Epithelial cell of prostate (primary cell): ENCODE results near the gene KCNJ4.
"Not testable (repeated sequence)": the region's sequence is repeated elsewhere in the genome, so short reads cannot be mapped to it uniquely, and the experiment has no call there.

Experiments
- DNase-seq: peaks from one replicate; pipeline ENCODE4 v3.0.0-alpha.2; 2011; ENCODE audit warnings: low read depth, low spot score
- H3K27ac ChIP-seq: fragments of 450-650 bp; 2 replicates; pipeline ENCODE4 v1.5.1; 2017; ENCODE audit warnings: mild to moderate bottlenecking

Gene KCNJ4

GRCh38 chr22:38474003-38474607, 19.1 kb upstream of the KCNJ4 start:
- no peak for DNase-seq
- H3K27ac ChIP-seq, result no peak overlapping the region

GRCh38 chr22:38471237-38471636, 16.2 kb upstream of the KCNJ4 start:
- no peak overlapping the region for H3K27ac ChIP-seq
- no peak for DNase-seq

GRCh38 chr22:38470179-38470578, 15.2 kb upstream of the KCNJ4 start:
- not testable (repeated sequence) for H3K27ac ChIP-seq, DNase-seq

- H3K27ac ChIP-seq, result no peak overlapping the region
These were observed 14.3 kb upstream of the KCNJ4 start for GRCh38 chr22:38469306-38469781.

GRCh38 chr22:38468443-38469305, 13.7 kb upstream of the KCNJ4 start:
- no peak for DNase-seq

More at GRCh38 chr22:38469306-38469781, 14.3 kb upstream of the KCNJ4 start:
- no peak for DNase-seq

DNA sequence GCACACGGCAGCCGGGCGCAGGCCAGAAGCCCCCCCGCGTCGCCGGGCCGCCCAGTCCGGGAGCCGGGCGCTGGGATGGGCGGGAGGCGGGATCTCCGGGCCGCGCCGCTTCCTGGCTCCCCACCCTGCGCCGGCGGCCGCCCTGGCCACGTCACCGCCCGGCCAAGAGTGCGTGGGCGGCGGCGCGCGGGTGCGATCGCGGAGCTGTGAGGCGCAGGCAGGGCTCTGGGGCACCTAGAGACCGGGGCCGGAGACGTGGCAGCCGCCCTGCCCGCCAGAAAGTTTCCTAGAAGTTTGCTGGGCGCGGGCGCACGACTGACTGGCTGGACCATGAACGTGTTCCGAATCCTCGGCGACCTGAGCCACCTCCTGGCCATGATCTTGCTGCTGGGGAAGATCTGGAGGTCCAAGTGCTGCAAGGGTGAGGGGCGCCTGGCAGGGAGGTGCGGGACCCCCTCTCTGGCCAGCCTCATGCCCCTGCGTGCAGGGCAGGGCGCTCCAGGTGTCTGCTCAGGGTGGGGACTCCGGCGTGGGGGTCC, 13.0 kb upstream of the KCNJ4 start, which contains the start of gene KDELR3:
Gene KDELR3, plus strand, starts transcription at position 193 of the 539 bp plus-strand sequence. Its CDS starts 138 bp downstream, at position 331.
- DNase-seq, result no peak
- no peak within 1 kb of the TSS for H3K27ac ChIP-seq

More at GRCh38 chr22:38468443-38469305, 13.7 kb upstream of the KCNJ4 start:
- no peak overlapping the region for H3K27ac ChIP-seq

DNA sequence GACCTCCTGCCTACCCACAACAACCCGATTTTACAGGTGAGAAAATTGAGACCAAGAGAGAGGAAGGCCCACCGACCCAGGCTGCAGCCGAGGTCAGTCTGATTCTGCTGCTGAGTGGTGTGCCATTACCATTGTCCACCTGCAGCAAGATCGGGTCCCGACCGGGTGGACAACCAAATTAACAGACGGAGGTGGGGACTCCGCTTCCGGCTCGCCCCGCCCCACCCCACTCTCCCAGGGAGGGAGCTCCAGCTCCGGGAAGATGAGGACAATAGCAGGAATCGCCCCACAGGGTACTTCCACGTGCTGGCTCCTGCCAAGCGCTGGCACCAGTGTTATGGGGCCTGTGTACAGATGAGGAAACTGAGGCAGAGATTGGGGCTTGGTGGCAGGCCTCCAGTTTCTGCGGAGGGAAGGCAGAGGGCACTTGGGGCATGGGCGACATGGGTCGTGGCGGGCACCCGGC, 12.5 kb upstream of the KCNJ4 start:
- H3K27ac ChIP-seq, result no peak overlapping the region
- no peak for DNase-seq

DNA sequence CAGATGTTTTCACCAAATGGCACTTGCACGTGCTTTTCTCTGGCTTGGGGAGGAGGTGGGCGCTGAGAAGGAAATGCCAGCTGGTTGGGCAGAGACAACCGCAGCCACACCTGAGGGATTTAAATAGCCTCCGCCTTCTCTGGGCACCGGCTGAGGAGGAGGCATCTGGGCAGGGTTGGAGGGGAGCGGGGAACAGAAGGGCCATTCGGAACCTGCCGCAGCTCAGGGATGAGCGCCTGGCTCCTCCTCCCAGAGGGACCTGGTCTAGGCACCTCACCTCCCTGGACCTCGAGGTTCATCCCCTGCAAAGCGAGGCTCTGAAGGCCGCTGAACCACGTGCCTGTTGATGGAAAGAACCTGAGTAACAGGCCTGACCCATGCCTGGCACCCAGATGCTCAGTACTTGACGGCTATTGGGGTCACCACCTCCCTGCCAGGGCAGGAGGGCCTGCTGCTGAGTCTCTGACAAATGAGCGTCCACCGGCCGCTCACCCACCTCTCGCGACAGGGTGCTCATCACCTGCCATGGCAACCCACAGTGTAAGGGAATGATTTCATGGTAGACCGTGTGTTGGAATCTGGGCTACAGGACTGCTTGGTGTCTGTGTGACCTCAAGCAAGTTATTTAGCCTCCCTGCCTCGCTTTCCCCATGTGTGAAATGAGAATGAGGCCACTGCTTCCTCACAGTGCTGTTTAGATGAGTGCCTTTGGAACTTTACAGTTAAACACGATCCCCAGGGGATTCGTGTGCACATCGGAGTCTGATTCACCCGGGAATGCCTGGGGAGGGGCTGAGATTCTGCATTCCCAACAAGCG, 10.9 kb upstream of the KCNJ4 start:
- H3K27ac ChIP-seq, result no peak overlapping the region
- DNase-seq, result no peak

DNA sequence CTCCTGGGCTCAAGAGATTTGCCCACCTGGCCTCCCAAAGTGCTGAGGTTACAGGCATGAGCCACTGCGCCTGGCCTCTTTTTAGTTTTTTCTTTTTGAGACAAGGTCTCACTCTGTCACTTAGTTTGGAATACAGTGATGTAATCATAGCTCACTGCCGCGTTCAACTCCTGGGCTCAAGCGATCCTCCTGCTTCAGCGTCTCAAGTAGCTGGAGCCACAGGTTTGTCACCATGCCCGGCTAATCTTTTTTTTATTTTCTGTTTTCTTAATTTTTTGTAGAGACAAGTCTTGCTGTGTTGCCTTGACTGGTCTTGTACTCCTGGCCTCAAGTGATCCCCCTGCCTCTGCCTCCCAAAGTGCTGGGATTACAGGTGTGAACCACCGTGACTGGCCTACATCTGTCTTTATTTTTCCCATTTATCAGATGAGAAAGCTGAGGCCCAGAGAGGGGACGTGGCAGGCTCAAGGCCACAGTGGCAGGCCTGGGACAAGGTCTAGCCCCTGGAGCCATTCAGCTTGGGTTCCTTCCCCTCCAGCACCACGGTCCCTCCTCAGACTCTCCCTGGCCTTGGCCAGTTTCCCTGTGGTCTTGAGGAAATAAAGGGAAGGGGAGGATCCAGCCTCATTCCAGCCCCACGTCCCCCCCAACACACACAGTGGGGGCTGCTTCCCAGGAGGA, 10.1 kb upstream of the KCNJ4 start:
- no peak overlapping the region for H3K27ac ChIP-seq
- DNase-seq, result no peak

- no peak for DNase-seq
- no peak overlapping the region for H3K27ac ChIP-seq
These were observed 8.2 kb upstream of the KCNJ4 start for GRCh38 chr22:38462960-38463784.

- H3K27ac ChIP-seq, result no peak overlapping the region
- peak; percentile 31 for DNase-seq
These were observed 6.5 kb upstream of the KCNJ4 start for GRCh38 chr22:38461414-38462081.

GRCh38 chr22:38461057-38461413, 6.0 kb upstream of the KCNJ4 start:
- no peak for DNase-seq

GRCh38 chr22:38460426-38460840, 5.4 kb upstream of the KCNJ4 start:
- H3K27ac ChIP-seq, result no peak overlapping the region
- DNase-seq, result no peak

More at GRCh38 chr22:38461057-38461413, 6.0 kb upstream of the KCNJ4 start:
- H3K27ac ChIP-seq, result no peak overlapping the region

- no peak for DNase-seq
- no peak overlapping the region for H3K27ac ChIP-seq
These were observed 2.1 kb upstream of the KCNJ4 start for GRCh38 chr22:38456841-38457699.

DNA sequence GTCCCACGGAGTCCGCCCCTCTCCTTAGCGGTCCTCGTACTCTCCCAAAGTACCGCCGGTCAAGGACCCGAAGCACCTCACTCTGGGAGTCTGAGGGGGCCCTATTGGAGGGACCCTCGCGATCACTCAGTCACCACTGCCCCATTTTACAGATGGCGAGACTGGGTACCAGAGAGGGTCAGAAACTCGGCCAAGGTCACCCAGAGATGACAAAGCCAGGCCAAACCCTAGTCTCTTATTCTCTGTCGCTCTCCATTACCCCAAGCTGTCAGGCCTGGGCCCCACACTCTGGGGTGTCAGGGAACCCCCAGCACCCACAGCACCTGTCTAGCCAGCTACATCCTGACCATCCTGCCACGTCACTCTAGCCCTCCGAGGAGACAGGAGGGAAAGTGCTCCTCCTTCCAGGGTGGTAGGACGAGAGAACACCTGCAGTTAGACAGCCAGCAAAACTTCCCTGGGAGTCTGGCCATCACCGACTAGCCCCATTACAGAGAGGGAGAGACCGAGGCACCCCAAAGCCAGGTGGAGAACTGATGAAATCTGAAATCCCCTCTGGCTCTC, 1.4 kb upstream of the KCNJ4 start:
- no peak for DNase-seq
- no peak overlapping the region for H3K27ac ChIP-seq

- DNase-seq, result no peak
- no peak overlapping the region for H3K27ac ChIP-seq
These were observed 702 bp upstream of the KCNJ4 start for GRCh38 chr22:38455530-38456271.
